Measurements from ENCODE around the gene LRRC19.

LRRC19 gene

GRCh38 chr9:26955222-26955903, 50.1 kb downstream of the LRRC19 start:
- DNase-seq: no peak

- no peak for DNase-seq
These were observed 51.4 kb downstream of the LRRC19 start for GRCh38 chr9:26954050-26954508.

- no peak for DNase-seq
These were observed 53.7 kb downstream of the LRRC19 start for GRCh38 chr9:26951794-26952193.

- DNase-seq: no peak
These were observed 55.0 kb downstream of the LRRC19 start for GRCh38 chr9:26950521-26950920.

- DNase-seq: no peak
These were observed 55.8 kb downstream of the LRRC19 start for GRCh38 chr9:26949637-26950069.

- DNase-seq: no peak
These were observed 57.7 kb downstream of the LRRC19 start for GRCh38 chr9:26947736-26948135.

GRCh38 chr9:26946753-26947727, 58.4 kb downstream of the LRRC19 start, which contains the start of gene PLAA:
Gene PLAA, minus strand, starts transcription at chr9:26947242. Its CDS starts 197 bp downstream, at chr9:26947045.
- peak; percentile 97 for DNase-seq

- no peak for DNase-seq
These were observed 59.9 kb downstream of the LRRC19 start for GRCh38 chr9:26945591-26945990.

Measured in NCI-H446 (cell line).